HG03135 (cell line): Measurements from ENCODE around the gene CBR3.
"Not testable (repeated sequence)": the region's sequence is repeated elsewhere in the genome, so short reads cannot be mapped to it uniquely, and the experiment has no call there.

ENCODE experiments used
- ATAC-seq: cut with Tn5 transposase; IDR thresholded peaks from one replicate; pipeline ENCODE4 v1.9.1; 2021; ENCODE audit warnings: mild to moderate bottlenecking, moderate library complexity; ENCODE audit not compliant: unreplicated experiment

The CBR3 gene

GRCh38 chr21:36134803-36135390 is at the start of gene CBR3:
CBR3 (plus strand) TSS chr21:36135079; CDS start chr21:36135193, 114 bp downstream.
- ATAC-seq = no peak

DNA sequence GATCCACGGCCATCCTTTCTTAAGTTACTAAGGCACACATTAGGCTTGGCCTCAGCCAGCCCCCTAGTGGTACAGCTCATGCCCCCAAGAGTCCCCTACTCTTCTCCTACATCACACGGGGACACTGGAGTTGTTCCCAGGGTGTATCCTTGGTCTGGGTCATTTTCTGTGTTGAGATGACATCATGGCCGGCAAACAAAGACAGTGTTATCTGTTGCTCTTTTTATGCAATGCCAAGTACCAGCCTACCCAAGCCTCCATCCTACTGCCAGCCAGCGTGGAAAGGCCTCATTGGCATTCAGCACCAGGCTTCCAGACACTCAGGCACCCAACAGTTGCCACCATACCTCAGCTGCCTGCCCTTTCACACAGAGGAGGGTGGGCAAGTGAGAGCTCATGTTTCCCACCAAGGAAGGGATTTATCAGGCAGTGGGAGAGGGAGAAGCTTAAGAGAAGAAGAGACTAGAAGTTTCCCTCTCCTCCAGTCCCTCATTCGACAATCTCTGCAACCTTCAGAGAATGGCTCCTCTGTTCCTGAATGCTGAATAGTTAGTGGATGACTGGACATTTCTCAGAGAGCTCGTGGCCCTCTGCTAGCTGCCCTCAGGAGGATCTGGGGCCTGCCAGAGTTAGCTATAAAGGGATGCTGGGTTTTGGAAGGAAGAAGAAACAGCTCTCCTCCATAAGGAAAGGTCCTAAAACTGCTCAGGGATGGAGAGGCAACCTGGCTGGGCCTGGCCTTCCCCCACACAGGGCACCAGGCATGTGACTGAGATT is 47.3 kb upstream of the CBR3 start:
- no peak for ATAC-seq

GRCh38 chr21:36089946-36090345 is 44.9 kb upstream of the CBR3 start:
- no peak for ATAC-seq

DNA sequence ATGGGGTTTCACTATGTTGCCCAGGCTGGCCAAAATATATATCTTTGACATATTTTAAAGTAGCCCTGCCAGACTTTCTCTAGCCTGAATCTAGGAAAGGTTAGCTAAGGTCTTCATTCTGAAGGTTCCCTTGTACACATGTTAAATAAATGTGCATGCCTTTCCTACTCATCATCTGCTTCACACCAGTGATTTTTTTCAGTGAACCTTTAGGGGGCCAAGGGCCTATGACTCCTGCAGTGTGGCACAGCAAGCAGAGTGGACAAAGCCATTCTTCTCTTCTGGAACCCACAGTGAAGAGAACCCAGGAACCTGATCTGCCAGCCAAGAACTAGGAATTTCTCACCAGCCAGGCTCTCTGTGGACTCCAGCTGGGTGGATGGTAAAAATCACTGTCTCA is 42.2 kb upstream of the CBR3 start:
- no peak for ATAC-seq

- ATAC-seq = no peak
Observed at GRCh38 chr21:36093512-36093911, 41.4 kb upstream of the CBR3 start.

DNA sequence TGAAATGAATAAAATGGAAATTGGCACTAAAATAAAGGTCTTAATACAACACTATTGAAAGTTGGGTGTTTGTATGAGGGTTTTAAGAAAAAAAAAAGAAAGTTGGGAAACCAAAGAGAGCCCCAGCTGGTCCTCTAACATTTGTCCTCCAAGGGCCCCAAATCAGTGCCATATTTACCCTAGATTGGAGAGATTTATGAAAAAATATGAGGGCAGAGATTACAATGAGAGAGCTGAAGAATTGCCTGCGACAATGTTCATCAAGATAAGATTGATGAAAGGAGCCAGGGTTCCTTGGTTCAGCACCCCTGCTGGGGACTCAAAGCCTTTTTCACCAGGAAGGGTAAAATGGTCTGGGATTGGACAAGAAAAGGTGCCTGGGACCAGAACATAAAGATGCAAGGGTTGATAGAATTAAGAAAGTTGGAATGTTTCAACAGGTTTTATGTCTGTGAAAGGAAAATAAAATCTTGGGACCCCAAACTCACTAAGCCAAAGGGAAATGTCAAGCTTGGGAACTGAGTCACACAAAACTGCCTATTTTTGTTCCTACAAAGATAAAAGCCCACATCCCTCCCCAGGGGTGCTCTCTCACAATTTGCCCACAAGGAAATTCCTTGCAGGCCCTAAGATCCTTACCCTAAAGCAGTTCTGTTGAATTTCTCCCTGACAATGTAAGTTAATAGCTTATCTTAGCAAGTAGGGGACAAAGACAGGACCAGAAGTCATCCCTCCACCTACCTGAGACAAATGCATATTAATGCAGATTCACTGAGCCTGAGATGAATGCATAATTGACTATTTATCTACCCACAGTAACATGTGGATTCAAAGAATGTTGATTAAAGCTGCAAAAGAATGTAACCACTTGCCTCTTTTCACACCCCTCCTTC is 38.2 kb upstream of the CBR3 start:
- no peak for ATAC-seq

DNA sequence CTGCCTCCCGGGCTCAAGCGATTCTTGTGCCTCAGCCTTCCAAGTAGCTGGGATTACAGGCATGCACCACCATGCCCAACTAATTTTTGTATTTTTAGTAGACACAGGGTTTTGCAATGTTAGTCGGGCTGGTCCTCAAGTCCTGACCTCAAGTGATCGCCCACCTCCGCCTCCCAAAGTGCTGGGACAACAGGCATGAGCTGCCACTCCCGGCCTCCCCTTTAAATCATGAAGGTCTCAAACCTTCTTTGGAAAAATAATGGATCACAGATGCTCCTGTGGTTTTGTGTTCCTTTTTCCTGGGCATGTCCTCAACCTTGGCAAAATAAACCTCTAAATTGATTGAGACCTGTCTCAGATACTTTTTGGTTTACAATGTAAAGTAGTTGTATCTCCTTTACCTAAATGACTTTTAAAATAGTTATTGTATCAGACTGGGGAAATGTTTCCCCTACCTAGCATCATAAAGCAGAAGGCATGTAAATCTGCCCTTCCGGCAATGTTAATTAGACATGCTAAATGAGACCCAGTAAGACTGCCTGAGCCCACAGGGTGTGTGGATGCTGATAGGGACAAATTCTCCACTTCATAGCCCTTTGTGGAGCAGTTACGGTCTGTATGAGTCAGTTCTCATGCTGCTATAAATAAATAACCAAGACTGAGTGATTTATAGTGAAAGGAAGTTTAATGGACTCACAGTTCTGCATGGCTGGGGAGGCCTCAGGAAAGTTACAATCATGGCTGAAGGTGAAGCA is 37.3 kb upstream of the CBR3 start:
- no peak for ATAC-seq

- ATAC-seq = no peak
Observed at GRCh38 chr21:36098182-36098532, 36.7 kb upstream of the CBR3 start.

DNA sequence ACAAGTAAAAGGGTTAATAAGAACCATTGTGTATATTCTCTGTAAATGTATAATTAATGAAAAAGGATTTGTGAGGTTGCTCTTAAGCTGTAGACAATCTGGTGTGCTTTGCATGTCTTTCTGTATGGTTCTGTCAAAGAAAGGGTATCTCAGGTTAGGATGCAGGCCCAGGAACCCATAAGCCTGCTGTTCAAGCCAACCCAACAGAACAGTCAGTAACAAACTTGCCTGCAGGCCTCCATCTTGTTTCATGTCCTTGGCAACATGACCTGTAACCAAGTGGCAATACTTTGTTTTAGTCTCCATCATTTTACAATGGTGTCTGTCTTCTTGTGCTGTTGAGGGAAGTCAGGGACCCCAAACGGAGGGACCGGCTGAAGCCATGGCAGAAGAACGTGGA is 35.9 kb upstream of the CBR3 start:
- no peak for ATAC-seq

- ATAC-seq = not testable (repeated sequence)
Observed at GRCh38 chr21:36099695-36100211, 35.1 kb upstream of the CBR3 start.

GRCh38 chr21:36100971-36101641 is 33.8 kb upstream of the CBR3 start:
- ATAC-seq = no peak

DNA sequence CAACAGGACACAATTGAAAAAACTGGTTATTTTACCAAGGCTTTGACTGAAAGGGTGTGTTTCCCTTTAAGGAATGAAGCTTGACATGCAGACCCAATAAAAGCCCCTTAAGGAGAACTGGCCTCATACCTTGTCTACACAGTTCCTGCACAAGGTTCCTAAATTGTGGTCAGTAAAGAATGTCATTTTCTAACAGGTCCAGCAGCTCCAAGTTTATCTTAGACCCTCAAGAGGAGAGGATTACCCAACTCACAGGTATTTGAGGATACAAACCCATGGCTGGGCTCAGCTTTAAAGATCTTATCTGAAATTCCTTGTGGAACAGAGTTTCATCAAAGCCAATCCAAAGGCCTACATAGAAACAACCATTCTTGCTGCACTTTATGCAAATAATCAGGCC is 31.4 kb upstream of the CBR3 start:
- no peak for ATAC-seq

DNA sequence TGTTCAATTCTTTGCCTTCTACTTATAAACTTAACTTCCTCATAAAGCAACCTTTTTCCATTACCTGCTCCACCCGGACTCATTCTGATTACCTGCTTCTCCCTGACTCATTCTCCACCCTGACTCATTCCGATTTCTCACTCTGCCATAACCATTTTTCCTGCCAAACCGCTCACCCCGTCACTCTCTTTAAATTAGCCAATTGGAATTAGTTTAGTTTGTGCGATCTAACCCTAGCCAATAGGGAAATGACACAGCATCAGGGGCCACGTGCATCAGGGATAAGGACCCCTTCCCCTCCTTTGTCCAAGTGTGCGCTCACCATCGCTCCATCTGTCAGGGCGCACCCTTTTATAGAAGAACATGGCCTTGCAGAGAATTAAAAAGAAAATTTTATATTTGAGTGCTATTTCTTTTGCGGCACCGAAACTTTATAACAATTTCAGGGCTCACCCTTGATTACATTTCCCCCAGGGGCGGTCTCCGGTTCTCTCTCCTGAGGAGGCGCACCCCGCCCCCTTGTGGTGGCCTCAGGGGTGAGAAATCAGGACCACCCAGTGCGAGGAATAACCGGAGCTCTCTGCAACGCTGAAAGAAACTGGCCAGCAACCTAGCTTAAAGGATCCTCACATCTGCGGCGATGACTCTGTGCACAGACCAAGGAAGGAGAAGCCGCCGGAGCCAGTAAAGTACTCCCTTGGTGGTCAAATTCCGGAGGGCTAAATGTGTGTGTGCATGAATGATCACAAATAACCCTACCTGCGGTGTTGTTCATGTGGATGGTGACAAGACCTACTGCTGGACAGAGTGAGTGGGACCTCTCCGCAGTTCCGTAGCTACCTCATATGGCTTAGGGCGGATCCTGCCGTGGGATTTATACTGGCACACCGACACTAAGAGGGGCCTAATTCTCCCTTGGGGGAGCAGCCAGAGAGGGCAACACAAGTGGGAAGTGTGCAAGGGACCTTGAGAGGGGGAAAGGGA is 30.3 kb upstream of the CBR3 start:
- ATAC-seq = no peak

DNA sequence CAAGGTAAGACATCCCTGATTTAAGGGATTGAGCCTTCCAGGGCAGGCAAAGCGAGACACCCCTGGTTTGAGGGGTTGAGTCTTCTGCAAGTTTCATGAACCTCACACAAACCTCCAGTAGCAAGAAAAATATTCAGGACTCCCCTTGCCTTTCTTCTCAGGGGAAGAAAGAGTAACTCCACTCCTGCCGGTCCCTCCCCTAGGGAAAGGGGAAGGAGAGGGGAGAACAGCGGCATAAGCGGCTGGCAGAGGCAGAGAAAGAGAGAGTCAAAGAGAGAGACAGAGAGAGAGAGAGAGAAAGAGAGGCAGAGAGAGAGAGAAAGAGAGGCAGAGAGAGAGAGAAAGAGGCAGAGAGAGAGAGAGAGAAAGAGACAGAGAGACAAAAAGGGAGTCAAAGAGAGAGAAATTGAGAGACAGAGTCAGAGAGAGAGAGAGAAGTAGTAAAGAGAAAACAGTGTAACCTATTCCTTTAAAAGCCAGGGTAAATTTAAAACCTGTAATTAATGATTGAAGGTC is 29.5 kb upstream of the CBR3 start:
- no peak for ATAC-seq

GRCh38 chr21:36109868-36110267 is 25.0 kb upstream of the CBR3 start:
- ATAC-seq = no peak

DNA sequence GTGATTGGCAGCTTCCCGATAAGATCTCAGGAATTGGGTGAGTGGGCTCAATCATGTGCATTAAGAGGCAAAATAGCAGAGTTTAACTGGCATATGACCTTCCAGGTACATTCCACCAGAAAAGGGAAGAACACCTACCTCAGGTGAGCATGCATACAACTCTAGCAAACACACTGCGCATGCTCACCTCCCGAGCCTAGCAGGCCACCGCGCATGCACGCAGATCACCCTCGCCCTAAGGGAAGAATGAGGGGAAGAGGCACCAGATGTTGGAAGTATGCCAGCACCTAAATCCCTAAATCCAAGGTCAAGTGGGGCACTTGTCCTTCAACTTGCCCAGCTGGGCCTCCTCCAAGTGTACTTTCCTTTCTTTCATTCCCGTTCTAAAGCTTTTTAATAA is 23.6 kb upstream of the CBR3 start:
- no peak for ATAC-seq

DNA sequence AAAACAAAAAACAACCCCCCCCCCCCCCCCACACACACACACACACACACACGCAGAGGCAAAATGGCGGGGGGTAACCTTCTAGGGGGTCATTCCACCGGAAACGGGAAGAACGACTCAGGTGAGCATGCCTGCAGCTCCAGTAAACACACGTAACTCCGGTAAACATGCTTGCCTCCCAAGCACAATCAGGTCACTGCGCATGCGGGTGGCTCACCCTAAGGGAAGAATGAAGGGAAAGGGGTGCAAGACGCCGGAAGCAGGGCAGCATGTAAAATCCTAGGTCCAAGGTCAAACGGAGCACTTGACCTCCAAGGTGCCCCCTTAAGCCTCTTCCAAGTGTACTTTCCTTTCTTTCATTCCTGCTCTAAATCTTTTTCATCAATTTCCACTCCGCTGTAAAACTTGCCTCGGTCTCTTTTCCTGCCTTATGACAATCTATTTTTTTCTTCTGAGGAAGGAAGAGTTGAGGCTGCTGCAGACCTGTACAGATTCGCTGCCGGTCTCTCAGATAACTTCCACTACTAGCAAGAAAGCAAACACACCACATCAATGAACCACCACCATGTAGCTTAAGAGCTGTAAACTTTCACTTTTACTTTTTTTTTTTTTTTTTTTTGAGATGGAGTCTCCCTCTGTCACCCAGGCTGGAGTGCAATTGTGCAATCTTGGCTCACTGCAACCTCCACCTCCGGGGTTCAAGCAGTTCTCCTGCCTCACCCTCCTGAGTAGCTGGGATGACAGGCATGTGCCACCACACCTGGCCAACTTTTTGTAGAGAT is 21.0 kb upstream of the CBR3 start:
- no peak for ATAC-seq

GRCh38 chr21:36115138-36115730 is 19.6 kb upstream of the CBR3 start:
- no peak for ATAC-seq
